DMS153 treated with DMSO at 0.1 percent for 48 hours (cell line): Measurements from ENCODE around the gene NEURL1.

ENCODE experiments used
- DNase-seq: peaks from one replicate; lab custom pipeline; 2025; ENCODE audit not compliant: unreplicated experiment; lab: John Stamatoyannopoulos, UW

Gene NEURL1

GRCh38 chr10:103582331-103583123 lies 89.0 kb downstream of the NEURL1 start:
- no peak for DNase-seq

- no peak for DNase-seq
Observed at GRCh38 chr10:103583871-103584215, 90.3 kb downstream of the NEURL1 start.

GRCh38 chr10:103584216-103585010 lies 90.9 kb downstream of the NEURL1 start:
- DNase-seq: no peak

- DNase-seq: no peak
Observed at GRCh38 chr10:103585011-103585405, 91.5 kb downstream of the NEURL1 start.

- DNase-seq: no peak
Observed at GRCh38 chr10:103587073-103587472, 93.6 kb downstream of the NEURL1 start.

GRCh38 chr10:103589074-103589630 lies 95.6 kb downstream of the NEURL1 start:
- DNase-seq: no peak

GRCh38 chr10:103590060-103590459 lies 96.6 kb downstream of the NEURL1 start:
- no peak for DNase-seq

- no peak for DNase-seq
Observed at GRCh38 chr10:103590744-103591291, 97.3 kb downstream of the NEURL1 start.

- DNase-seq: no peak
Observed at GRCh38 chr10:103592186-103593021, 98.9 kb downstream of the NEURL1 start.

- DNase-seq: no peak
Observed at GRCh38 chr10:103593022-103593570, 99.6 kb downstream of the NEURL1 start.

- no peak for DNase-seq
Observed at GRCh38 chr10:103595933-103596726, 102.6 kb downstream of the NEURL1 start.

- DNase-seq: no peak
Observed at GRCh38 chr10:103597003-103597402, 103.5 kb downstream of the NEURL1 start.

- peak; percentile 76 for DNase-seq
Observed at GRCh38 chr10:103598654-103599115, 105.2 kb downstream of the NEURL1 start.

- no peak for DNase-seq
Observed at GRCh38 chr10:103599211-103599610, 105.7 kb downstream of the NEURL1 start.

- no peak for DNase-seq
Observed at GRCh38 chr10:103599907-103600306, 106.4 kb downstream of the NEURL1 start.

- no peak for DNase-seq
Observed at GRCh38 chr10:103600325-103600724, 106.8 kb downstream of the NEURL1 start.

GRCh38 chr10:103600956-103601569 lies 107.6 kb downstream of the NEURL1 start:
- no peak for DNase-seq

- DNase-seq: no peak
Observed at GRCh38 chr10:103602028-103602851, 108.7 kb downstream of the NEURL1 start.

GRCh38 chr10:103602852-103603155 lies 109.3 kb downstream of the NEURL1 start:
- no peak for DNase-seq
